Effector memory CD8-positive, alpha-beta T cell (primary cell): ENCODE data around the gene NUP188.
"Not testable (repeated sequence)": the region's sequence is repeated elsewhere in the genome, so short reads cannot be mapped to it uniquely, and the experiment has no call there.

Experiments used
- ATAC-seq: fragments of 150-1000 bp; cut with Tn5 transposase; replicated peaks from 2 replicates; pipeline ENCODE4 v1.10.0; 2021; ENCODE audit warnings: mild to moderate bottlenecking, moderate library complexity
- DNase-seq, 3 experiments: peaks; one replicate each; pipeline ENCODE4 v3.0.0; 2021
- H3K27ac Mint-ChIP-seq, 2 donors: one replicate each; pipeline ENCODE4 v1.8.0; 2022; ENCODE audit warnings: mild to moderate bottlenecking in 2 of 2, mixed read lengths in 2 of 2, moderate library complexity in 2 of 2
- H3K27me3 Mint-ChIP-seq, 2 donors: one replicate each; pipeline ENCODE4 v1.8.0; 2022; ENCODE audit warnings: mixed read lengths in 2 of 2
- H3K36me3 Mint-ChIP-seq: one replicate; pipeline ENCODE4 v1.8.0; 2022; ENCODE audit warnings: mild to moderate bottlenecking, moderate library complexity, mixed read lengths; ENCODE audit not compliant: insufficient read depth
- H3K4me1 Mint-ChIP-seq, 2 donors: one replicate each; pipeline ENCODE4 v1.8.0; 2022; ENCODE audit warnings: low read depth in 2 of 2, mixed read lengths in 2 of 2
- H3K4me3 Mint-ChIP-seq, 2 donors: one replicate each; pipeline ENCODE4 v1.8.0; 2022; ENCODE audit warnings: mild to moderate bottlenecking in 2 of 2, mixed read lengths in 2 of 2, moderate library complexity in 2 of 2
- H3K9me3 Mint-ChIP-seq, 2 donors: one replicate each; pipeline ENCODE4 v1.8.0; 2022; ENCODE audit warnings: mixed read lengths in 2 of 2

Gene NUP188

GRCh38 chr9:128999581-129000206, 52.2 kb downstream of the NUP188 start:
- Mint-ChIP-seq H3K4me1 (no peaks in the 10 kb centered on the region), H3K9me3 (no peaks in the 10 kb centered on the region), H3K27me3 (no peaks in the 10 kb centered on the region), H3K4me3 (no peak overlapping the region), H3K36me3 (peaks cover 68% of the 10 kb centered on the region), H3K27ac (no peak overlapping the region)
- ATAC-seq: no peak
- DNase-seq: no peak

GRCh38 chr9:129001504-129002325, 54.2 kb downstream of the NUP188 start:
- Mint-ChIP-seq H3K4me1 (peaks cover 0 to 3% of the 10 kb centered on the region in 2 donors), H3K9me3 (no peaks in the 10 kb centered on the region), H3K4me3 (no peak overlapping the region), H3K27me3 (no peaks in the 10 kb centered on the region), H3K27ac (peak overlapping the region; percentile 59 to 62), H3K36me3 (peaks cover 66% of the 10 kb centered on the region)
- ATAC-seq: no peak
- no peak for DNase-seq

- peak overlapping the region in 1 of 2 donors; percentile 62 for H3K27ac Mint-ChIP-seq
- DNase-seq: no peak
- H3K27me3 Mint-ChIP-seq: no peaks in the 10 kb centered on the region
- no peak for ATAC-seq
- H3K4me1 Mint-ChIP-seq: peaks cover 0 to 4% of the 10 kb centered on the region in 2 donors
- peaks cover 56% of the 10 kb centered on the region for H3K36me3 Mint-ChIP-seq
- no peak overlapping the region for H3K4me3 Mint-ChIP-seq
- H3K9me3 Mint-ChIP-seq: no peaks in the 10 kb centered on the region
These were observed 55.5 kb downstream of the NUP188 start for GRCh38 chr9:129002992-129003391.

- not testable (repeated sequence) for H3K9me3 Mint-ChIP-seq, H3K4me1 Mint-ChIP-seq, ATAC-seq, DNase-seq, H3K27me3 Mint-ChIP-seq, H3K27ac Mint-ChIP-seq, H3K4me3 Mint-ChIP-seq
- peaks cover 44% of the 10 kb centered on the region for H3K36me3 Mint-ChIP-seq
These were observed 56.7 kb downstream of the NUP188 start for GRCh38 chr9:129004173-129004572.

GRCh38 chr9:129005336-129005997, 58.0 kb downstream of the NUP188 start:
- H3K4me1 Mint-ChIP-seq: peaks cover 0 to 4% of the 10 kb centered on the region in 2 donors
- peaks cover 40% of the 10 kb centered on the region for H3K36me3 Mint-ChIP-seq
- DNase-seq (no peak), ATAC-seq (no peak)
- no peaks in the 10 kb centered on the region for H3K9me3 Mint-ChIP-seq
- H3K27ac Mint-ChIP-seq: peak overlapping the region in 1 of 2 donors; percentile 56
- no peaks in the 10 kb centered on the region for H3K27me3 Mint-ChIP-seq
- no peak overlapping the region for H3K4me3 Mint-ChIP-seq

GRCh38 chr9:129006328-129007034, 59.0 kb downstream of the NUP188 start:
- peaks cover 0 to 4% of the 10 kb centered on the region in 2 donors for H3K4me1 Mint-ChIP-seq
- peaks cover 36% of the 10 kb centered on the region for H3K36me3 Mint-ChIP-seq
- ATAC-seq (peak; percentile 69), DNase-seq (peak; percentile 18 to 36 (median 21))
- H3K9me3 Mint-ChIP-seq: no peaks in the 10 kb centered on the region
- H3K27ac Mint-ChIP-seq: peak overlapping the region in 1 of 2 donors; percentile 65
- H3K4me3 Mint-ChIP-seq: no peak overlapping the region
- no peaks in the 10 kb centered on the region for H3K27me3 Mint-ChIP-seq

GRCh38 chr9:129007035-129007765, 59.7 kb downstream of the NUP188 start:
- Mint-ChIP-seq H3K4me3 (no peak overlapping the region), H3K4me1 (peaks cover 0 to 4% of the 10 kb centered on the region in 2 donors), H3K36me3 (peaks cover 31% of the 10 kb centered on the region), H3K27me3 (no peaks in the 10 kb centered on the region), H3K27ac (peak overlapping the region in 1 of 2 donors; percentile 65), H3K9me3 (no peaks in the 10 kb centered on the region)
- no peak for DNase-seq
- ATAC-seq: no peak

GRCh38 chr9:129007766-129008468, 60.4 kb downstream of the NUP188 start:
- peaks cover 23% of the 10 kb centered on the region for H3K36me3 Mint-ChIP-seq
- ATAC-seq (no peak), DNase-seq (no peak)
- H3K9me3 Mint-ChIP-seq: no peaks in the 10 kb centered on the region
- H3K27me3 Mint-ChIP-seq: no peaks in the 10 kb centered on the region
- no peak overlapping the region for H3K4me3 Mint-ChIP-seq
- H3K27ac Mint-ChIP-seq: no peak overlapping the region
- peaks cover 0 to 4% of the 10 kb centered on the region in 2 donors for H3K4me1 Mint-ChIP-seq

- ATAC-seq (no peak), DNase-seq (no peak)
- no peak overlapping the region for H3K4me3 Mint-ChIP-seq
- peaks cover 0 to 4% of the 10 kb centered on the region in 2 donors for H3K4me1 Mint-ChIP-seq
- no peak overlapping the region for H3K27ac Mint-ChIP-seq
- H3K27me3 Mint-ChIP-seq: no peaks in the 10 kb centered on the region
- H3K36me3 Mint-ChIP-seq: peaks cover 18% of the 10 kb centered on the region
- H3K9me3 Mint-ChIP-seq: no peaks in the 10 kb centered on the region
These were observed 61.0 kb downstream of the NUP188 start for GRCh38 chr9:129008469-129008965.

- no peaks in the 10 kb centered on the region for H3K27me3 Mint-ChIP-seq
- DNase-seq (no peak), ATAC-seq (no peak)
- H3K4me1 Mint-ChIP-seq: peaks cover 0 to 4% of the 10 kb centered on the region in 2 donors
- peaks cover 12% of the 10 kb centered on the region for H3K36me3 Mint-ChIP-seq
- H3K9me3 Mint-ChIP-seq: no peaks in the 10 kb centered on the region
- no peak overlapping the region for H3K27ac Mint-ChIP-seq
- no peak overlapping the region for H3K4me3 Mint-ChIP-seq
These were observed 61.6 kb downstream of the NUP188 start for GRCh38 chr9:129008986-129009583.

GRCh38 chr9:129009584-129010141, 62.2 kb downstream of the NUP188 start:
- DNase-seq (no peak), ATAC-seq (no peak)
- Mint-ChIP-seq H3K4me1 (peaks cover 0 to 4% of the 10 kb centered on the region in 2 donors), H3K36me3 (peaks cover 12% of the 10 kb centered on the region), H3K9me3 (no peaks in the 10 kb centered on the region), H3K27me3 (no peaks in the 10 kb centered on the region), H3K27ac (no peak overlapping the region), H3K4me3 (no peak overlapping the region)
